Jurkat, Clone E6-1 (cell line): ENCODE measurements around the gene ADSS2.
"Not testable (repeated sequence)": the region's sequence is repeated elsewhere in the genome, so short reads cannot be mapped to it uniquely, and the experiment has no call there.

Experiments used
- DNase-seq: peaks from one replicate; pipeline ENCODE4 v3.0.0-alpha.2; 2011; ENCODE audit warnings: low read depth, low spot score
- H3K4me3 ChIP-seq: 2 replicates; pipeline ENCODE4 v1.5.1; 2011; ENCODE audit warnings: mild to moderate bottlenecking, low read length, control low read depth, moderate library complexity

Gene ADSS2

DNA sequence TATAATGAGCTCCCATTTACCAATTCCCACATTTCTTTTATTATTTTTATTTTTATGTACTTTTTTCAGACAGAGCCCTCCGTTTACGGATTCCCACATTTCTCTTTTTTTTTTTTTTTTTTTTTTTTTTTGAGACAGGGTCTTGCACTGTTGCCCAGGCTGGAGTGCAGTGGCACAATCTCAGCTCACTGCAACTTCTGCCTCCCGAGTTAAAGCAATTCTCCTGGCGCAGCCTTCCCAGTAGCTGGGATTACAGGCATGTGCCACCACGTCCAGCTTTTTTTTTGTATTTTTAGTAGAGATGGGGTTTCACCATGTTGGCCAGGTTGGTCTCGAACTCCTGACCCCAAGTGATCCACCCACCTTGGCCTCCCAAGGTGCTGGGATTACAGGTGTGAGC, 77.2 kb downstream of the ADSS2 start:
- not testable (repeated sequence) for H3K4me3 ChIP-seq, DNase-seq

DNA sequence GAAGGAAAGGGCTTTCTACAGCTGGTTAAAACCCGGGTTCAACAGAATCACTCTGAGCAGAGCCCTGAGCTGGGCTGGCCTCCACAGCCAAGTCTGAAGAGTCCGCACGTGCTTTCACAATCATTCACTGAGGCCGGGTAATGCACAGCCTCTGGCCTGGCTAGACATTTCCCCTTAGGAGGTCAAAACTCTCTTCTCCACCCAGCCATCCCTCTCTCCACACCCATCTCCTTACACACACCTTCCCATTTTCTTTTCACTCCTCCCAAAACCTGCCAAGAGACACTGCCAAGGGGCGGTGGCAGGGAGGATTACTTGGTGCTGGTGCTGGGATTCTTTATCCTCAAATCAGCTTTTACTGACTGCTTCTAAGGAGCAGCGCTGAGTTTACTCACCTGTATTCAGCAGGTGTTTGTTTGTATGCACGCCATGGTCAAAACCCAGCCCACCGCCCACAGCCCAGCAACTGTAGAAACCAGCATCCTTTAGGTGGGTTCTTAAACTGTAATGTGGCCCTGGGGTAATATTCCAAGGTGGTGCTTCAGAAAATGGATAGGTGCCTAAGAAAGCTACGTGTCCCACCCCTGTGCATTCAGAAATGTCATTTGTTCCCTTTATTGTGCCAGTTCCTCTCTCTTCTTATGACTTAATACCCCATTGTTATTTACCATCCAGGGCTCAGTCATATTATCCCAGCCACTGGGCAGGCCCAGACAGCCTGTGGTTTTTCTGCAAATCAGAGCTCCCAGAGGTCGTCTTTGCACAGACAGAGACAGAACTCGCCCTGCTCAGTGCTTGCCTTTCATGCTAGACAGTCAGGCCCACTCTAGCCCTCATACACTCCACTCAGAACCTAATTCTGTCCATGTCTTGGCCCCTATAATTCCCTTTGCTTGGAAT, 80.2 kb downstream of the ADSS2 start:
- H3K4me3 ChIP-seq, result no peak overlapping the region
- no peak for DNase-seq

DNA sequence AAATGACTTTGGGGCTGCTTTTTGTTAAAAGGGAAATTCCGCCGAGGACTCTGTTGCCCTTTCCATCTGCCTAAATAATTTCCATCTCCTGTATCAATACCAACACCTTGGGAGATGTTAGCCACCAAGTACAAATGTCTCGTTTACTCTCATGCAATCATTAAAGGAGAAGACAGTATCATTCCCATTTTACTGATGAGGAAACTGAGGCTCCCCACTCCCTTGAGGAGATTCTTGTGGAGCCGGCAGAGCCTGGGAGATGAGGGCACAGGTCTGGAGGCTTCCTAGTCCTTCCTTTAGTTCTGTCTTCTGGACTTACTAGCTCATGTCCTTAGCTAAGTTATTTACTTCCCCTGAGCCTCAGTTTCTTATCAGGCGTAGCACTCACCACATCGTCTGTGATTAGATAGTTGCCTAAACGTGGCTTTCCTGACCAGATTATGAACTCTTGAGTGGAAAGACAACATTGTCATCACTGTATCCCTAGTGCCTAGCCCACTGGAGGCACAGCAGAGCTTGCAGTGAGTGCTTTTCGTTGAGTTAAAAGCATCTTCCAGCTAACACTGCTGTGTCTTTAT, 81.6 kb downstream of the ADSS2 start:
- no peak for DNase-seq
- H3K4me3 ChIP-seq, result no peak overlapping the region

DNA sequence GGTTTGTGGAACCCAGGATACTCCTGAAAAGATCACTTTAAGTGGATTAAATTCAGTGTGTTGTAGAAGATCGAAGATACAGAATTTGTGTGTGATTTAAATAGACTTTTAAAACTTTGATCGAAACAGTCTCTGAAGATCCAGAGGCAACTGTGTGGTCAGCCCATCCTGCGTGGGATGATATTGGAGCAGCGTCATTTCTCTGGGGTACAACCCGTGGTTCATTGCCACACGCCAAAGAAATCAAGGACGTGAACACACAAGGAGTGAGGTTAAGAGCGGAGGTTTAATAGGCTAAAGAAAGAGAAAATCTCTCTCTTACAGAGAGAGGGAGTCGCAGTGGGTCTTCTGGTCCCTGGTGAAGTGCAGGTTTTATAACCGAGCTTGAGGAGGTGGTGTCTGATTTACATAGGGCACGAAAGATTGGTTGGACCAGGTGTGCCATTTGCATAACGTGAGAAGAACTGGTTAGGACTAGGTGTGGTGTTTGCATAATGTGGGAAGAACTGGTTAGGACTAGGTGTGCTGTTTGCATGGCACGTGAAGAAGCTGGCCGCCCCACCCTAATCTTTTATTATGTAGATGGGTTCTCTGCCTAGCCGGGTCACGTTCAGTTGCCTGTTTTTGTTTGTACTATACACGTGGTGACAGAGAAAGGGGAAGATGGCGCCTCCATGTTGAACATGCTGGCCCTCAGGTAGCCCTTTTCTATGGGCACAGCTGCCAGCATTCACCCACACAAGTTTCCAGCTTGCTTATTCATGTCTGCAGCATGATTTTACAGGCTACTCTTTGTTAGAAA, 82.3 kb downstream of the ADSS2 start:
- H3K4me3 ChIP-seq, result no peak overlapping the region
- no peak for DNase-seq

DNA sequence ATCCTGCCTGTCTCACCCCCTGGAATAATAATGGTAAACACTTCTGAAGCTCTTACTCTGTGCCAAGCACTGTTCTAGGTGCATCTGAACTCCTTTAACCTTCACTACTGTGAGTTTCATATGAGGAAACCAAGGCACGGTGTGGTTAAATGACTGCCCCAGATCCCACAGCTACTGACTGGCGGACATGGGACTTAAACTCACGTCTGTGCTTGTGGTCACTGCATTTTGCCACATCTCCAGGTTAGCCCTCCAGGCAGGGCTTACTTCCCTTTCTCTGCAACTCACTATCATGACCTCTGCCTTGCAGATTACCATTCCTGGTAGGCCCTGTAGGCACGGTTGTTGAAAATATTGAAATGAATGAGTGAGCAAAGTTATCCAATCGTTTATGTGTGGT, 83.4 kb downstream of the ADSS2 start:
- H3K4me3 ChIP-seq, result no peak overlapping the region

DNA sequence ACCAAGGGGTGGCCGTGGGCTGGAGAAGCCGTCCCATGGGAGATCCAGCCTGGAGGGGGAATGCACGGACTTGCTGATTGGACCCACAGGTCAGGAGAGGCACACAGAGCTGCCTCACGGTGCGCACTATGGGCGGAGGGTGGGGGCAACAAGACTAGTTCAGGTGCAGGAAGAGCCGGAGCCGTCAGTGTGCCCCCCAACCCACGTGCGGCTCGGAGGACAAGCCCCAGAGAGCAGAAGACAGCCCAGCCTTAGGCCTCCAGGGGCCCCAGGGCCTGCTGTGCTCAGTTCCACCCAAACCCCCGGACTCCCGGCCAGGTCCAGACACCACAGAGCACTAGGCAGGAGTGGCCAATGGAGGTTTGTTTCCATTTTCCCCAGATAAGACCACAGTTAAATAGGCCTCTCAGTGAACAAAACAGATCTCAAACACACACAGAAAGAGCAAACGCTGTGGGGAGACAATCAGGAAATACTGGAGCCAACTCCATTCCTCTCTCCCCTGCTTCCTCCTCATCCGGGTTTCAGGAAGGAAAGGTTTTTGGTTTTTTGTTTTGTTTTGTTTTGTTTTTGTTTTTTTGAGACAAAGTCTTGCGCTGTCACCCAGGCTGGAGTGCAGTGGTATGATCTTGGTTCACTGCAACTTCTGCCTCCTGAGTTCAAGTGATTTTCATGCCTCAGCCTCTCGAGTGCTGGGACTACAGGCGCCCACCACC, 84.2 kb downstream of the ADSS2 start:
- no peak overlapping the region for H3K4me3 ChIP-seq
- no peak for DNase-seq

More for the DNA sequence above, 83.4 kb downstream of the ADSS2 start:
- DNase-seq, result no peak

DNA sequence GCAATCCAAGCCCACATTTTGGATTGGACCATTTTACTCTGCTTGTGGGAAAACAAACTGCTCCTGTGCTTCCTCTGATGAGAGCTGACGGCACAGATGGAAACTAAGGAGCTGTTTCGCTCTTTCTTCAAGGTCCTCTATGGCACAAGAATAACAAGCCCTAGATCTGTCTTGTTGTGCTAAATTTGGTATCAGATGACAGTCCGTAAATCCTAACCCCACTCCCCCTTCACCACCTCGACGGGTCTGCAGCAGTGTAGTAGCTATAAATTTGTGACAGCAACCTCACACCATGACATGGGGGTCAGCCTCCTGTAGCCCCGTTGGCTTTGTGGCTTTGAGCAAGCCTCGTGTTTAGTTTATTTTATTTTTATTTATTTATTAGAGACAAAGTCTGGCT, 85.9 kb downstream of the ADSS2 start:
- DNase-seq, result no peak
- no peak overlapping the region for H3K4me3 ChIP-seq

DNA sequence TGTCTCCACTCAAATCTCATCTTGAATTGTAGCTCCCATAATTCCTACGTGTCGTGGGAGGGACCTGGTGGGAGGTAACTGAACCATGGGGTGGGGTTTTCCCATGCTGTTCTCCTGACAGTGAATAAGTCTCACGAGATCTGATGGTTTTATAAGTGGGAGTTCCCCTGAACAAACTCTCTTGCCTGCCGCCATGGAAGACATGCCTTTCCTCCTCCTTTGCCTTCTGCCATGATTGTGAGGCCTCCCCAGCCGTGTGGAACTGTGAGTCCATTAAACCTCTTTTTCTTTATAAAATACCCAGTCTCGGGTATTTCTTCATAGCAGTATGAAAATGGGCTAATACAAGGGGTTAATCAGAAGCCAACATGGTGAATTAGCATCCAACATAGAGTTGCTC, 86.4 kb downstream of the ADSS2 start:
- DNase-seq, H3K4me3 ChIP-seq: not testable (repeated sequence)

DNA sequence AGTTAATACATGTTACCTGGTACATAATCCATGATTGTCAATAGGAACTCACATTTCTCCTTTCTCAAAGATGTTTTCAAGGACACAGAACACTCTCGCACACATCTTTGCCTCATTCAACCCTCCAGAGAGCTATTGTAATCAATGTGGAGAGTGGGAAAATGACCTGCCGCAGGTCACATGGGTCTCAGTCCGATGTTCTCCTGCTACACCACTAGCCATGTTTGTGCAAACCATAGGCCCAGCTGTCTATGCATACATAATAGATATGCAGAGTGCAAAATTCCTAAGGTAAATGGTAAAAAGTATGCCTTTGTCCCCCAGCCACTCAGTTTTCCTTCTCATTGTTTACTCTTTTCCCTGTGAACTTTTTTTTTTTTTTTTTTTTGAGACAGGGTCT, 89.2 kb downstream of the ADSS2 start:
- no peak overlapping the region for H3K4me3 ChIP-seq
- no peak for DNase-seq

DNA sequence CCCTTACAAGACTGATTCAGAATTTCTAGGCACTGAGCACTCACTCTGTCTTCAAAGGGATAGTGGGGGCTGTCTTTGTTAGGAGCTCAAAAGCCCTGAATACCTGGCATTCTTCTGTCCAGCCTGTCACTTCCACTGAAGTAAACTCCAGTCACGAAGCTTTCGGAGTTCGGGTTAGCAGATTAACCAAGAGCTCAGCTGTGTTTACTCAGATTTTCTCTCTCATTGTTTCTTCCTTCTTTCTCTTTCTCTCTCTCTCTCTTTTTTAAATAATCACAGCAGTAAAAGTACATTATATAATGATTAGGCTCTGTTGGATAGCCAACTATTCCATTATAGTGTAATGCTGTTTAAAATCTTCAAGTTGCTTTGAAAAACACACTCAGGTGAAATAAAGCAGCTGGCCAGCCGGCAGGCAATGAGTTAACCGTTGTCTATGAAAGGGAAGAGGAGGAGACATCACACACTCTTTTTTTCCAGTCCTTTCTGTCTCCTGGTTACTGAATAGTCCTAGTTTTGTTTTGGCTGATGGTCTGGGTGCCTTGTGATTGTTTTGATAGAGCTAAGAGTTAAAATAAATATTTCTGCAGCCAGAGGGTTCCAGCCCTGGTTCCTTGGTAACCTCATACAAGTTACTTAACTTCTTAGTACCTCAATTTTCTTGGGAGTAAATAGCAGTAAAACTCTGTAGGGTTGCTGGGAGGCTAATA, 89.8 kb downstream of the ADSS2 start:
- DNase-seq, result no peak
- no peak overlapping the region for H3K4me3 ChIP-seq
